A673 (cell line): ENCODE results near the gene PCCA.

Source experiments
- EZH2 ChIP-seq: fragments of 200-600 bp; sonication (generic); IDR thresholded peaks from 2 replicates; pipeline ENCODE4 v1.6.1; 2017; ENCODE audit warnings: borderline replicate concordance, low read depth, mild to moderate bottlenecking, mixed read lengths, antibody characterized with exemption, low read length; ENCODE audit not compliant: poor library complexity, severe bottlenecking
- TF ChIP-seq, protein P1 (sequence below): fragments of 300-800, 200-600 bp; sonication (generic); conservative IDR thresholded peaks from 2 replicates; pipeline ENCODE4 v1.5.1; 2017; ENCODE audit warnings: low read depth, mild to moderate bottlenecking, antibody characterized with exemption, low read length, moderate library complexity, mixed read lengths

DNA sequence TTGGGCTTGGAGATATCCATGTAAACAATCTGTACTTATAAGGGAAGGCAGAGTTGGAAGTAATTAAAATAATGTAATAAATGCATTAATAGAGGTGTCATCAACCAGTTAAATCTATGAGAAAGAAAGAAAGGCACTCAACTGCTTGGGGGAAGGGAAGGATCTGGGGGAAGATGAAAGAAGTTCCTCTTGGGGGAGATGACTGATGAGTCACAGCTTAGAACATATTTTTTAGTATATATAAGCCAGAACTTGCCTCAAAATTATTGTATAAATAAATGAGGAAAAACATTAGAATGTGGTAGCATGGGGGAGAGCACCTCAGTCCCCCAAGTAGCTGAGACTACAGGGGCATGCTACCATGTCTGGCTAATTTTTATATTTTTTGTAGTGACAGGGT is 293.9 kb downstream of the PCCA start:
- TF ChIP-seq, protein P1, sequence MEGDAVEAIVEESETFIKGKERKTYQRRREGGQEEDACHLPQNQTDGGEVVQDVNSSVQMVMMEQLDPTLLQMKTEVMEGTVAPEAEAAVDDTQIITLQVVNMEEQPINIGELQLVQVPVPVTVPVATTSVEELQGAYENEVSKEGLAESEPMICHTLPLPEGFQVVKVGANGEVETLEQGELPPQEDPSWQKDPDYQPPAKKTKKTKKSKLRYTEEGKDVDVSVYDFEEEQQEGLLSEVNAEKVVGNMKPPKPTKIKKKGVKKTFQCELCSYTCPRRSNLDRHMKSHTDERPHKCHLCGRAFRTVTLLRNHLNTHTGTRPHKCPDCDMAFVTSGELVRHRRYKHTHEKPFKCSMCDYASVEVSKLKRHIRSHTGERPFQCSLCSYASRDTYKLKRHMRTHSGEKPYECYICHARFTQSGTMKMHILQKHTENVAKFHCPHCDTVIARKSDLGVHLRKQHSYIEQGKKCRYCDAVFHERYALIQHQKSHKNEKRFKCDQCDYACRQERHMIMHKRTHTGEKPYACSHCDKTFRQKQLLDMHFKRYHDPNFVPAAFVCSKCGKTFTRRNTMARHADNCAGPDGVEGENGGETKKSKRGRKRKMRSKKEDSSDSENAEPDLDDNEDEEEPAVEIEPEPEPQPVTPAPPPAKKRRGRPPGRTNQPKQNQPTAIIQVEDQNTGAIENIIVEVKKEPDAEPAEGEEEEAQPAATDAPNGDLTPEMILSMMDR, result no peak
- no peak for TF ChIP-seq EZH2
